Effector CD8-positive, alpha-beta T cell (primary cell): ENCODE results near the gene UMODL1.

ENCODE experiments used
- DNase-seq: peaks from one replicate; lab custom pipeline; 2025; lab: John Stamatoyannopoulos, UW

Gene UMODL1

DNA sequence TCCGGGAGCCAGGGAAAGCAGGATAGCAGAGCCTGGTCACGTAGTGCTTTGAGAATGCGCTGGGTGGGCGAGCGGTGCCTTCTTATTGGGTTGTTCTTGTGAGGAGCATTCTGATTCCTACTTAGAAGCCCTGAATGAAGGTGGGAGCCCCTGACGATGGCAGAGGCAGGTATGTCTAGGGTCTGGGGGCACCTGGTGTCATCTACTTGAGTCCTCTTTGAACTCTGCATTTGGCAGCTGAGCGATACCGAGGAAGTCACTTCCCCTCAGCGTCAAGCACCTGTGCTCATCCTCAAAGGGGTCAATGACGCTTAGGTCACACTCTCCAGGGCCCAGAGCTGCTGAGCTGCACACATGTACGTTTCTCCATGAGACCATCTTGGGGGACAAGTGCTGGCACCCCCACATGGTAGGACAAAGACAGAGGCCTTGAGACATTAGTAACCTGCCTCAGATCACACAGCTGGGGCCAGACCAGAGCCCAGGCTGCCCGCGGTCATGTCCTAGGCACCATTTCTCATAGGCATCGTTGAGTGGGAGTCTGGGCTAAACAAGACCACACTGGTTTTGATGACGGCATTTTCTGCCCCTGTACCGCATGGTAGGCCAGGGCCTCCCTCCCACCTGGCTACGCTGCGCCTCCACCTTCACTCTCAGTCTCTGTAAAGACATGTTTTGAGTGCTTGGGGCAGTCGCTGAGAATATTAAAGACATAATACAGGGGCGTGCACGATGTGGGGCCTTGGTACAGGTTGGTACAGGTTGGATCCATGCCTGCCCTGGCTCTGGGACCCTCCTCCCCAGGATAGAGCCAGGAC is 78.7 kb downstream of the UMODL1 start:
- DNase-seq = no peak

DNA sequence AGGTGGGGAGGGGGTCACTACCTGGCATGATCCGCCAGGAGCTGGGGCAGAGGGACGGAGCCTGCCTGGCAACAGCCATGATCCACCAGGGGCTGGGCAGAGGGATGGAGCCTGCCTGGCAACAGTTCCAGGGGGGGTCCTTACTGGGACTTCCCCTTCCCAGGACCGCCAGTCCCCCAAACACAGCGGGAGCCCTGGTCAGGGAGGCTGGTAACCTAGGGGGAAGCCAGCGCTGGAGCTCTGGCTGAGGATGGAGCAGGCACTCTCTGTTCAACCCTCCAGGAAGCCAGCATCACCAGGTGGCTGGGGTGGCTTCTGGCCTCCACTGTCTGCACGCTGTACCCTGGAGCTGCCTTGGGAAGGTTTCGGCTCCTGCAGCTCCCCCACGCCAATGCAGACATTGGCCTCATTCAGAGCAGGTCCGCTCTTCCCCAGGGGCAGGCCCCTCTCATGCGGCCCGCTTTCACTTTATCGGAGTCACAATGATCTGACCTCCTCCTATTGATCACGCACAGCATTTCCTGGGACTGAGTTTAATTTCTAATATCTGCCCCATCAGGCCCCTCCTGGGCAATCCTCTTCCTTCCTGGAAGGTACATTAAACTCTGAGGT is 79.5 kb downstream of the UMODL1 start:
- DNase-seq = no peak

DNA sequence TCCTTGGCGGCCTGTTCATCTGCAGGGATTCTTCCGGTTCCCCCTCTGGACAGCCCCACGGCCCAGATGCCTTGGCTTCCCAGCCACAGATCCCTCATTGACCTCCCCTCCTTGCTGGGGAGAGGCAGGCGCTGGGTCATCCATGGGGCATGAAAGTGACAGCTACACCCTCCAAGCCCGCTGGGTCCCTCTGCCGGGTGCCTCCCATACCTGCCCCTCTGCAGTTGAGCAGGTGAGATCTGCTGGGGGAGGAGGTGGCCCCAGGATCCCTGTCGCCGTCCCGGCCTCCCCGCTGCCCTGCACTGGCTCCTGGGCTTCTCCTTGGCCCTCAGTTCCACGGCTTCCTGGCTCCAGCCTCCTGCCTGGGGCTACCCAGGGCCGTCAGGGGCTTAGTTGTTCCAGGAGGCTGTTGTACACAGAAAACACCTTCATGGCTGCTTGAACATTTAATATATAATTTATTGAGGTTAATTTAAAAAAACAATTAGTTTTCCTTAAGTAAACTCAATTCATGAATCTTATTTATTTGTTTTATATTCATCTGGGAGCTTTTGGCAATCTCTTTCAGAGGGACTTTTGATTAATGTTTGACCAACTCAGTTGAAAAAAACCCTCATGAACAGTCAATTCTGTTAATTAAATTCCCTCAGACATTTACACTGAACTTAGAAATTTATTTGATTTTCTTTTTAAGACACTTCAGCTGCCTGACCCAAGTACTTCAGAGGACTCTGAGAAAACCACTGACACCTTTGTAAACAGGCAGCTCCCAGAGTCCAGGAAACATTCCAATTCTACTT is 80.2 kb downstream of the UMODL1 start:
- no peak for DNase-seq

DNA sequence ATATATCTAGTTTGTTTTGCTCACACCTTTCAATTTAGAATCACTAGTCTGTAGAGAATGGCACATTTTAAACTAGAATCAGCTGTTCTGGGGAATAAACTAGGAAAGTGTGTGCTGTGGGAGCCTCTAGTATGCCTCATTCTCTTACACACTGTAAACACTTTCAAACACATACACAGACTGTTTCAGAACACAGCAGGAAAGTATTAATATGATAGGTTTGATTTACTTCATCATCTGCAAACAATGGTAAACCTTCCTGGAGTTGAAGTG is 80.8 kb downstream of the UMODL1 start:
- no peak for DNase-seq

DNA sequence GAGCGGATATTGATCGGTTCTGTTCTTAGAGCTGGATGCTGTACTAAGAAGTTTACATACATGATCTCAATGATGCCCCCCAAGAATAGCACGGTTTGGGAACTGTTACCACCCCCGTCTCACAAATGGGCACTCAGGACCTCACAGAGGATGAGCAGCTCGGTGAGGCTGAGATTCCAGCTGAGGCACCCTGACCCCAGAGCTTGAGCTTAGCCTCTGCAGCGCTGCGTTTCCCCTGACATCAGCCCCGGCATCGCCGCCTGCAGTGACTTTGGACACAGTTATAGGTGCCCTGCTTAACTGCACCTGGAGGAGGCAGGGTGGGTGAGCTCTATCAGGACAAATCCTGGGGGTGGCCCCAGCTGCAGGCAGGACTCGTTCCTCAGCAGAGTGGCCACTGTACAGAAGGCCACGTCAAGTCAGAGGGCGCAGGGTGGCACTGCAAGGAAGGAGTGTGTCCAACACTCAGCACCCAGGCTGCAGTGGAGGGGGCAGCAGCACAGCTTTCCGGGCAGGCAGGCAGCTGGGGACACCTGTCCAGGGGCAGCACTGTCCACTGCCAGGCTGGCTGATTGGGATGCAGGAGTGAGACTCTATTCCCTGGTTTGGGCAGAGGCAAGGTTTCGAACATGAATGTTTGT is 82.0 kb downstream of the UMODL1 start:
- no peak for DNase-seq

DNA sequence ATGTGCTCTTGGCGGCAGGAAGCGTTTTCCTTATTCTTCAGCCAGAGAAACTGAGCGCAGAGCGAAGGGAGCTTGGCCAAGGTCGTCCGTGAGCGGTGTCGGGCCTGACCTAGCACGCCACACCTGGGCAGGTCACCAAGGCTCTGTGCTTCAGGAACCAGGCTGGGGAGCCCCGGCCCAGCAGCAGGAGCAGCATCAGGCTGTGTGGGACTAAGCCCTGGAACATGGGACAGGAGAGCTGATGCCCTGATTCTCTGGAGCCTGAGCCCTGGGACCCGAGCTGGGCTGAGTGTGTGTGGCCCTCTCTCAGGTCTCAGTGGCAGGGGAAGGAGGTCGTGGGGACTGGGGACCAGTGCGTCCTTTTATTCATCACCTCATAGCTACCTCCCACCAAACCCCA is 82.6 kb downstream of the UMODL1 start:
- no peak for DNase-seq

DNA sequence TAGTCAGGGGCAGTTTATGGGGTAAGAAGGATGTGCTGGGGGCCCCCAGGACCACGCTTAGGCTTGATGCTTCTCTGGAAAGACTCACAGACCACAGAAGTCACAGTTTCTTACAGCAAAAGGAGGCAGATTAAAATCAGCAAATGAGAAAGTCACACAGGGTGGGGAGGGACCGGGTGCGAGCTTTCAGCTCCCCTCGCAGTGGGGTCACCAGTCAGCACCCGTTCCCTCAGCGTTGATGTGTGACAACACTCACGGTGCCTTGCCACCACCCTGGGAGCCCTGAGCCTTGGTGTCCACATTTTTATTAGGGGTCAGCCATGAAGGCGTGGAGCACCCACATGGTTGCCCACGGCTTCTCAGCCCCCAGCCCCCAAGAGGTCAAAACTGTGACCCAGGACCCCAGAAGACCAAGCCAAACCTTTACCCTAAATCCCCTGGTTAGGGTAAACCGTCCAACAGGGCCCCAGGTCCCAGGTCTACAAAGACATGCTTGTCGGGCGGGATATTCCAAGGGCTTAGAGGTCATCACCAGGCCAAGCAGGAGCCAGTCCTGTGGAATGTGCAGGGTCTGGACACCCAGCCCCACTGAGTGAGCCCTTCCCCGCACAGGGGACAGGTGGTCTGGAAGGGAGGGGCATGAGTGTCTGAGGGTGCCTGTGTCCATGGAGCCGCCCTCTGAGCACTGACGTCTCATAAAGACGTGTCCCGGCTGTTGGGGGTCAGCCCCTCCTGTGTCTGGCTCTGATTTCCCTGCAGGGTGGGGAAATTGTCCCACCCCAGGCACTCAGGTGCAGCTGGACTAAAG is 83.3 kb downstream of the UMODL1 start:
- no peak for DNase-seq

DNA sequence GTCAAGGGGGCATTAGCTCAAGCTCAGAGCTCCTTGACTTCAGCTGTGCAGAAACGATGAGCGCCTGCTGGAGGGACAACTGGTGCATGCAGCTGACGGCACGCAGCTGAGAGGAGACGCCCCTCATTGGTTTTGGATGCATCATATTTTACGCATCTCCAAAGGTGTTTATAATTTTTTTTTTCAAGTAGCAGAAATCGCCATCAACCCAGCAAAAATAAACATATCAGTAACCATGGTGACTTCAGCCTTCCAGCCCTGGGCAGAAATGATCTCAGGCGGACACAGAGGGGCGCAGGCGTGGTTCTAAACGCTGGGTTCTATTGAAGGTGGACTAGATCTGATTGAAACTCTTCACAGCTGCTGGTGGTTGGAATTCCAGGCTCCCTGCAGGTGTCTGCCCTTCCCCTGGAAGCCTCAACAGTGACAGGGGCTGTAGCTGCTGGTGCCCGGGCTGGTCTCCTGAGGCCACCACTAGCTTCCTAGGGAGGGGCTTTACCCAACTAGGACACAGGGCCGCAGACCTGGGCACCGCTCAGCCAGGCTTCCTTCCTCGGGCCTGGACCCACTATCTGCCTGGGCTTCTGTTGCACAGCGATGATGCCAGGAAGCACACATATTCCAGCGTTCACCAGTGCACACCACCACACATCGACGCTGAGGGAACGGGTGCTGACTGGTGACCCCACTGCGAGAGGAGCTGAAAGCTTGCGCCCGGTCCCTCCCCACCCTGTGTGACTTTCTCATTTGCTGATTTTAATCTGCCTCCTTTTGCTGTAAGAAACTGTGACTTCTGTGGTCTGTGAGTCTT is 84.1 kb downstream of the UMODL1 start:
- no peak for DNase-seq

DNA sequence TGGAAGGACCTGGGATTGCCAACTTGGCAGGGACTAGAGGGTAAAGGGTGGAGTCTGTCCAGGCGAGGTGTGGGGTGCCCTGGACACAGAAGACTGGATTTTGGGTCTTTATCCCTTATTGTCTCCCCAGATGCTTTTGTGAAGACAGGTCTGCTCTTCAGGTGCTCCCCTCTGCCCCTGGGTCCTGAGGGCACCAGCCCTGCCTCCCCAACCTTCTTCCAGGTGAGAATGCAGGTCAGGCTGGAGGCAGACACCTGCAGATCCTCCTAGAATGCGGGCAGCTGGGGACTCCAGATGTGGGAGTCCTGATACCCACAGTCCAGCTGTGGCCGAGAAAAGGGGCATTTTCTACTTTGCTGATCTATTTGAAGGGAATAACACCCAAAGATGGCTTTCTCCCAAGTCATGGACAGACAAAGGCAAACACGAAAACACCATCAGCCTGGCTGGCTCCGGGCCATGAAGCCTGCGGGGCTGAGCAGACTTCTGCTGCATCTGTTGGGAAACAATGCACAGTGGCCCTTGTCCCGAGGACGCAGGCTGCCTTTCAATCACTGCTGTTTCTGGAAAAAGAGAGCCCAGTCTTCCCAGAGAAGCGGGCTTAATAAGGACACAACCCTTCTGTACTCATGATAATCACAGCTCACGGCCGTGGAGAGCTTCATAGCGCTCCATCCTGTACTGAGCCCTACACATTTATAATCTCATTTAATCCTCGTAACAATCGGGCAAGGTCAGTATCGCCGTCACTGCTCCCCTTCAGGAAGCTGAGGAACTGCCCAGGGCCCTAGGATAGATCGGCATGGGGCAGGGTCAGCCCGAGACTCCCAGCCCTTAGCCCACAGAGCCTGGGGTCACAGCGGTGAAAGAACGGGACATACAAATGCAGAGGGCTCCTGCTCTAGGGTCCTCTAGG is 85.8 kb downstream of the UMODL1 start:
- DNase-seq = no peak

DNA sequence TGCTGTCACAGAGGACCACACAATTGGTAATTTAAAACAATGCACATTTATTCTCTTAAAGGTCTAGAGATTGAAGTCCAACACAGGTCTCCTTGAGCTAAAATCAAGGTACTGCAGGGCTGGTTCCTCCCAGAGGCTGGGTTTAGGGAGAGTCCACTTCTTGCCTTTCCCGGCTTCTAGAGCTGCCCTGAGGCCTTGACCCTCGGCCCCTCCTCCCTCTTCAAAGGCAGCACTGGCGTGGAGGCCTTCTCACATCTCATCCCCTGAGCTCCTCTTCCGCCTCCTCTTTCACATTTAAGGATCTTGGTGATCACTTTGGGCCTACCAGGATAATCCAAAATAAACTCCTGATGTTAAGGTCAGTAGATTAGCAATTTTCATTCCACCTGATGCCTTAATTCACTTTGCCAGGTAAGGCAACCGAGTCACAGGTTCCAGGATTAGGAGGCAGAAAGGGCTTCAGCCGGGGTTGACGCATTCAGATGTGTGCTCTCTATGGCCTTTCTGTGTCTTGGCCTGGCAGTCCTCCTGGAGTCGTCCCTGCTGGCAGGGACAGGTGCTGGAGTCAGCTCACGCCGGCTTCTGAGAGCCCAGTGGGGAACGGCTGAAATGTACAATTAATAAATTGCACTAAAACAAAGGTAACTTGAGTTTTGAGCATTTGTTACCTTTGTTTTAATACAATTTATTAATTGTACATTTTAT is 86.6 kb downstream of the UMODL1 start:
- no peak for DNase-seq

DNA sequence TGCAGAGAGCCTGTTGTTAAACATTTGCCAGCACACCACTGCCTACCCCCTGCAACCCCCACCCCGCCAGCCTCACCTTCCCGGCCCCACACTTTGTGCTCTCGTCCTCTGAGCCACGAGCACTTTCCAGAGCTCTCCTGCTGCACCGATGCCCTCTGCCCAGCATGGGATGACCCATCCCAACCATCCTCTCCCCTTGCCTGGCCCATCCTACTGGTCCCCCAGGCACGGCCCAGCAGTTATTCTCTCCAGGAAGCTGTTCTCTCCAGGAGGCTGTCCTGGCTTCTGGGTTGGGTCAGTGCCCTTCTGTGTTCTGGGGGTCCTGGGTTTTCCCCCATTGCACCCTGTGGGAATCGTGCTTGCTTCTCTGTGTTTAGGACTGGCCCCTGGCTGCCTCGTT is 87.7 kb downstream of the UMODL1 start:
- no peak for DNase-seq

DNA sequence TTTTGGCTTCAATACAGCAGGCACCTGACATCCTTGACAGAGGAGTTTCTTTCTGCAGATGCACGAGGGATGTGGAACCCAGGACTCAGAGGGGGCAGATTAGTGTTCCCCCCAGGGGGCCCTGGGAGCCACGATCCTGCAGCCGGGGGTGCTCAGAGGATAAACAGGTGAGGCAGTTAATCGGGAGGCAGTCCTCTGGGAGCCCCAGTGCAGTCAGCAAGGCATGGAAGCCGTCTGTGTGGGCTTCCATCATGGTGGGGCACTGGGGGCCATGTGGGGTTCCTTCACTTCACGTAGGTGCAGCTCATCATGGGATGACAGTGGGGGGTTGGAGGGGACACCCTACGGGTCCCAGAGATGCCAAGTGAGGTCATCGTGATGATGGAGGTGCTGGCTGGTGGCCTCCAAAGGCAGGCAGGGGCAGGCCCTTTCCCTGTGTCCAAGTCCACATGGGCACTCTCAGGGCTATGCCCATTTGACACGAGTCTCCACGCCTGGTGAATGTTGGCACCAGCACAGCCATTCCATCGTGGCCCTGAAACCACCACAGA is 88.5 kb downstream of the UMODL1 start:
- no peak for DNase-seq

DNA sequence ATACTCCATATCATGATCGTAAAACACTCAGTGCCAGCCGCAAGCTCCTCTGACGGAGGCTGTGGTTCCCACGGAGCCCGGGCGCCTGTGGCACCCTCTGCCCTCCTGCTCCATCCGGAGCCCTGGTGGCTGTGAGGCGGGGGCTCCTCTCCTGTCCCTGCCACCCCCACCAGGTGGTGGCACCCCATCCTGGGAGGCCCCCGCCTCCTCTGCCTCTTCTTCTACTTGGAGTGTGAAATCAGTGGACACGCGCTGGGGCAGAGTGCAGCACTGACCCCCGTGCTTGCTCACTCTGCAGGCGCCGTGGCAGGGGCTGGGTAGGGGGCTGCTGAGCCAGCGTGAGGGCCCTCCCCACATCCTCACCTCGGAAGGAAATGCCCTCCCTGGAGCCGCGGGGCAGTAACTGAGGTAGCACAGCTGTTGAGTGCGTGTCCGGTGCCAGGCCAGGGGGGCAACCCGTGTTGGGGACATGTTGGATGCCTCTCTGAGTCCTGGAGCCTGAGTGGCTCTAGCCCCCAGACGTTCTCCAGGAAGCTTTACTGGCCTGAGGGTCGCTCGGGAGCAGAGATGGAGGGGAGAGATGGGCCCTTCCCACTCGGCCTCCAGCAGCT is 89.1 kb downstream of the UMODL1 start:
- no peak for DNase-seq

DNA sequence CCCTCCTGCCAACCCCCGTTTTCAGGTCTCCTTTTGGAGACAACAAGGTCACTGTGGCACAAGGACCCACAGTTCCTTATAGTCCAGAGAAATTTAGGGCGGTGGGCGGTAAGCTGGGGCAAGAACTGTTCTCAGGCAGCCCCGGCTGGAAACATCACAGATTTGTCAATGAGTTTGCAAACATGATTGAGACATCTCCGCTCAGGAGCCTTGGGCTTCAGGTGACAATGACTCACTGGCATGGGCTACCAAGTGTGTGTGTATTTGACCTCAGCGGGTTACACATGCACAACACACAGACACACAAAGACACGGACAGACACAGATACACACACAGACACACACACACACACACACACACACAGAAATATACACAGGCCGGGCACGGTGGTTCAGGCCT is 89.6 kb downstream of the UMODL1 start:
- no peak for DNase-seq

DNA sequence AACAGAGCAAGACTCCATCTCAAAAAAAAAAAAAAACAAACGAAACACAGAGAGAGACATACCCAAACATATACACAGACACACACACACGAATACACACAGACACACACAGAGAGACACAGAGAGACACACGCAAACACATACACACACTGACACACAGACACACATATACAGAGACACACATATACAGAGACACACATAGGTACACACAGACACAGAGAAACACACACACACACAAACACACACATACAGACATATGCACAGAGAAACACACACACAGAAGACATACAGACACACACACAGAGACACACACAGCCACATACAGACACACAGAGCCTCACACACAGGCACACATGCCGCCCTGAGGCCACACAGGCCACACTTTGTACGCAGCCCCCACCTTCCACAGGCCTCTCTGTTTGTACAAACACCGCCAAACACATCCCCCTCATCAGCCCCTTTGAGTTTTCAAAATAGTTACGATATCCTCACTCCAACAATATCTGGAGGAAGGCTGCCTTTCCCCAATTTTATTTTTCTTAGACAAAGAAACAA is 90.4 kb downstream of the UMODL1 start:
- DNase-seq = no peak

DNA sequence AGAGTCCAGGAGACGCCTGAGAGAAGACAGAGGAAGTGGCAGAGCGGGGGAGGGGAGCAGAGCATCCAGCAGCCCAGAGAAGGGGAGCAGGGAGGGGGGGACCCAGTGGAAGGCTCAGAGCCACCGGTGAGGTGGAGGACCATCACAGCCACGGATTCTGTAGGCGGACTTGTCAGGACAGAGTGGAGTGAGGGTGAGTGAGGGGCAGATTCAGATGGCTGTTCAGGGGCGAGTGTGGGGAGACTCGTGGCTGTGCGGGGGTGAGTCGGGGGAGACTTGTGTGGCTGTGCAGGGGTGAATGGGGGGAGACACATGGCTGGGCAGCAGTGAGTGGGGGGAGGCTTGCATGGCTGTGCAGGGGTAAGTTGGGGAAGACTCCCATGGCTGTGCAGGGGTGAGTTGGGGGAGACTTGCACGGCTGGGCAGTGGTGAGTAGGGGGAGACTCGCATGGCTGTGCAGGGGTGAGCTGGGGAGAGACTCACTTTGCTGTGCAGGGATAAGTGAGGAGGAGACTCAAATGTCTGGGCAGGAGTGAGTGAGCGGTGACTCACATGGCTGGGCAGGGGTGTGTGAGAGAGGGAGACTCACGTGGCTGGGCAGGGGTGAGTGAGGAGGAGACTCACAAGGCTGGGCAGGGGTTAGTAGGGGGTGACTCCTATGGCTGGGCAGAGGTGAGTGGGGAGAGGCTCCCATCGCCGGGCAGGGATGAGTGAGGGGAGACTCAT is 91.0 kb downstream of the UMODL1 start:
- no peak for DNase-seq

DNA sequence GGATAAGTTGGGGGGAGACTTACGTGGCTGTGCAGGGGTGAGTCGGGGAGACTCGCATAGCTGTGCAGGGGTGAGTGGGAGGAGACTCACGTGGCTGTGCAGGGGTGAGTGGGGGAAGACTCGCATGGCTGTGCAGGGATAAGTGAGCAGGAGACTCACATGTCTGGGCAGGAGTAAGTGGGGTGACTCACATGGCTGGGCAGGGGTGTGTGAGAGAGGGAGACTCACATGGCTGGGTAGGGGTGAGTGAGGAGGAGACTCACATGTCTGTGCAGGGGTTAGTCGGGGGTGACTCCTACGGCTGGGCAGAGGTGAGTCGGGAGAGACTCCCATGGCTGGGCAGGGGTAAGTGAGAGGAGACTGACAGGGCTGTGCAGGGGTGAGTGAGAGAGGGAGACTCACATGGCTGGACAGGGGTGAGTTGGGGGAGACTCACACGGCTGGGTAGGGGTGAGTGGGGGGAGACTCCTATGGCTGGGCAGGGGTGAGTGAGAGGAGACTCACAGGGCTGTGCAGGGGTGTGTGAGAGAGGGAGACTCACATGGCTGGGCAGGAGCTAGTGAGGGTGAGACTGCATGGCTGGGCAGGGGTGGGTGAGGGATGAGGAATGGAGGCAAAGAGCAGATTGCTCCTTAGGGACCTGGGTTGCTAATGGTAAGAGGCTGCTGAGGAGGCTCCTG is 91.9 kb downstream of the UMODL1 start:
- no peak for DNase-seq
